NCI-H1930 (cell line): ENCODE measurements around the gene GPR107.
A peak's percentile ranks its signal among the peaks of the same experiment; 100 is the strongest.

ENCODE experiments used
- DNase-seq, 2 experiments: peaks; one replicate each; lab custom pipeline; 2025; lab: John Stamatoyannopoulos, UW

GPR107 gene

DNA sequence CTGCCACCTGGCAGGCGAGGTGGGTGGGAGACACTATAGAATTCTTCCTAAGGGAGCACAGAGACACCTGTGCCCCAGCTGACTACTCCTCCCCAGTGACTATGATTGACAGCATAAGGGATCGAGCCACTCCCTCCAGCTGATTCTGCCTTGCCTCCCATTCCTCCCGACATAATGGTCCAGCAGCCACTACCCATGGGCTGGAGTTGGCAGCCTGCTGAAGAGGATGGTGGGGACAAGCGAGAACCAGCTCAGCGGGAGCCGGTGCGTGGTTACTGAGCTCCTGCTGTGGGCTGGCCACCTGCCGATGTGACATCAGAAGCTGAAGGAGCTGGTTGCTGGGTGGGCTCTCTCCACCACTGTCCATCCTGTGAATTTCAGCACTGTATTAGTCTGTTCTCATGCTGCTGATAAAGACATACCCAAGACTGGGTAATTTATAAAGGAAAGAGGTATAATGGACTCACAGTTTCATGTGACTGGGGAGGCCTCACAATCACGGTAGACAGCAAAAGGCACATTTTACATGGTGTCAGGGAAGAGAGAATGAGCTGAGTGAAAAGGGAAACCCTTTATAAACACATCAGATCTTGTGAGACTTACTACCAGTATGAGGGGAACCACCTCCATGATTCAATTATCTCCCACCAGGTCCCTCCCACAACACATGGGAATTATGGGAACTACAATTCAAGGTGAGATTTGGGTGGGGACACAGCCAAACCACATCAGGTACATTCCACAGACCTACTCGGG lies 106.4 kb downstream of the GPR107 start:
- no peak for DNase-seq

- no peak for DNase-seq
These were observed 107.3 kb downstream of the GPR107 start for GRCh38 chr9:130160862-130161470.

DNA sequence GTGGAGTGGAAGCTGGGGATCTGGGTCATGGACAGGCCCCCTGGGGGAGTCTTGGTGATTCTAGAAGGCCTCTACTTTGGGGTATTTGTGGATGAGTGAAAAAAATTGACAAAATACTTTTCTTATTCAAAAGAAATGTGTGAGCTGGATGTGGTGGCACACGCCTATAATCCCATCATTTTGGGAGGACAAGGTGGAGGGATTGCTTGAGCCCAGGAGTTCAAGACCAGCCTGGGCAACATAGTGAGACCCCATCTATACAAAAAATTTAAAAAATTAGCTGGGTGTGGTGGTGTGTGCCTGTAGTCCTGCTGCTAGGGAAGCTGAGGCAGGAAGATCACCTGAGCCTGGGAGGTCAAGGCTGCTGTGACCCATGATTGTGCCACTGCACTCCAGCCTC lies 111.9 kb downstream of the GPR107 start:
- DNase-seq: no peak

- DNase-seq: no peak
These were observed 112.7 kb downstream of the GPR107 start for GRCh38 chr9:130166399-130166798.

DNA sequence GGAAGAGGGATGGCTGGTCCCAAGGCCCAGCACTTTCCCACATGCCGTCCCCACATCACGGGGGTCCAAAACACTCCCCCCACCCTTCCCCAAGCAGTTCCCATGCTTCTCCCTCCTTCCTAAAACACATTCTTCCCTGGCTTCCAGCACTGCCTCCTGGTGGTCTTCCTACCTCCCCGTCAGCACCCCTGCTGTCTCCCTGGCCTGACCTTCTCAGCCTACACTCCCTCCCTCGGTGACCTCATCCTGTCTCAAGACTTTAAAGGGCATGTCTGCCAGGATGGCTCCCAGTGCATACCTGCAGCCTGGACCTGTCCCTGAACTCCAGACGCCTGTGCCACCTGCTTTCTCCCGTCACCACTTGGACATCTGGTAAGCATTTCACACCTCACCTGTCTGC lies 114.2 kb downstream of the GPR107 start:
- no peak for DNase-seq

DNA sequence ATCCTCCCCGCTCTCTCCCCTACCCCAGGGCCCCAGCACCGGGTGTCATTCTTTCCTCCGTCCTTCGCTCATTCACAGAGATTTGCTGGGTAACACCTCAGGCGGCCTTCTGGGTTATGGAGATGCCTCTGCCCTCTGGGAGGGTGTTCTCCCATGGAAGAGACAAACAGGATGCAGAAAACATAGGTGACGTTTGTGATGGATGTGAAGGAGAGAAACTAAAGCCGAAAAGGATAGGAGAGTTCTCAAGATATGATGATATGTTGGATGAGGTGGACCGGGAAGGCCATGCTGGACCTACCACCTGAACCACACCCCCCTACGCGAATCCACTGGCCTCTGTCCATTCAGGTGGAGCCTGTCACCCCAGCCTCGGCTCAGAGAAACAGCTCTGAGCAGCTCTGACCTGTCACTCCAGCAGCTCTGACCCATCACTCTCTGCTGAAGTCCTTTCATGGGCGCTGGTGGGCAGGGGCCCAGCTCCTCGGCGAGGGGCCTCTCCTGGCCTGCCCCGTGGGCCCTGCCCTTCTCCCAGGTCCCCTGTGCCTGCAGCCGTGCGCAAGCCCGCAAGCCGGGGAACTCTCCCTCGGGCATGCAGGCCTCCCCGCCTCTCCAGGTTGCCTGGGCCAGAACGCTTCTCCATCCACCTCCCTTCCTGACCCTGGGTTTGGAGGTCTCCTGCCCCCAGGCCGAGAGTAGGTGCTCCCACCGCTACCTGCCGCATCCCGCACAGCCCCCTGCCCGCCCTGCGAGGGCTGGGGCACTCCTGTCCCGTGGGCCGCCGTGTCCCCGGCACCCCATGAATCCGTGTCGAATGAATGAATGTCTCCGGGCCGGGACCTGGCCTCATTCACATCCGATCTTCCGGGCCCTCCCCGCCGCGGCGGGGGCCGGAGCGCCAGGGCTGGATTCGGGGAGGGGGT lies 117.8 kb downstream of the GPR107 start:
- no peak for DNase-seq

DNA sequence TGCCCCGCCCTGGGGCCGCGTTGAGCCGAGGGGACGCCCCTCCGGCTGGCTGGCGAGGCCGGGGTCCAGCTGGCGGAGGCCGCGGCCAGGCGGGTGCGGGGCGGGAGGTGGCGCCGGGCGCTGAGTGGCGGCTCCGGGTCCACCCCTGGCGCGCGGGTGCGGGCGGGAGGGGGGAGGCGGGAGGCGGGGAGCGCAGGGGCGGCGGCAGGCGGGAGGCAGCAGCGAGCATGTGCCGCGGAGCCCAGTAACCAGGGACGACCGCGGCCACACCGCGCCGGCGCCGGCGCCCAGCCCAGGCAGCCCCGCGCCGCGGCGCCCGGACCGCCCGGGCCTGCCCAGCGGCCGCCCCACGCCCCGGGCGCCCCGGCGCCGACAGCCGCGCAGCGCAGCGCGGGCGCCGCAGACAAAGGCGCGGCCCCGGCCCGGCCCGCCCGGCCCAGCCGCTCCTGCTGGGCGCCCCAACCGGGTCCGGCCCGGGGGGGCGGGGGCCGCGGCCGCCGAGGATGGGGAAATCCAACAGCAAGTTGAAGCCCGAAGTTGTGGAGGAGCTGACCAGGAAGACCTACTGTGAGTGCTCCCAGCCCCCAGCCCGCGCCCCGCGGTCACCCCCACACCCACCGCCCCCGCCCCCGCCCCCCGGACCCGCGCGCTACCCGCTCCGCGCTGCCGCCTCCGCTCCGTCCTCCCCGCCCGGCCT lies 118.6 kb downstream of the GPR107 start, which contains the start of gene NCS1:
Gene NCS1 (plus strand): TSS at position 244 of the 697 bp plus-strand sequence. CDS start 260 bp downstream, at position 504.
- peak; percentile 45 to 57 for DNase-seq

DNA sequence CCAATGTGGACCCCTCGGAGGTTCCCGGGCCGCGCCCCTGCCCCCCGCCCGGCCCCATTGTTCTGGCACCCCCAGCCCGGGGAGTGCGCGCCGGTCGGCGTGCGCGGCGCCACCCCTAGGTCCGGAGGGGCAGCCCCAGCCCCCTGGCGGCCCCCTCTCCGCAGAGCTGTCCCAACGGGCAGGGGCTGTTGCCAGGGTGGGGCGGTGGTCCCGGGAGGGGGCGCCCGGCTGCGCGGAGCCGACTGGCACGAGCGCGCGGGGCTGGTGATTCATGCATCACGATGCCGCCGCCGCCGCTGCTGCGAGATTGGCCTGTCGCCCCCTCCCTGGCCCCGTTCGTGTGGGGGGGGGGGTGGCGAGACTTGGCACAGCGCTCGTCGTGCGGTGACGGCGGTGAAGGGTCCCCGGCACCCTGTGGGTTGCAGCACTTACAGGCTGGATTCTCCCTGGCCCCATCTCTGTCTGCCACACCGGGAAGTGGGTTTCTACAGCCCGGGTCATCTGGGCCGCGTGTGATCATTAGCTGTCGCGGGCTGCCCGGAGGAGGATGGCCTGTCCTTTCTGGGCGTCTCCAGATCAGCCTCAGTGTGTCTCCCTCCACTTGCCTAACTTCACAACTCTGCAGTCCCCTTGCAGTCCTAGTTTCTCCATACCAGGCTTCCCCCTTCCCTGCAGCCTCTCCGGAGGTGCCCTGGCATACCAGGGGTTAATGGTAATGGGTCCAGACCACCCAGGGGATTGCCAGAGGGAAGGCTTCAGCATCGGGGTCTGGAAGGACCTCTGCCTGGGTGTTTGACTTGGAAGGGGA lies 119.4 kb downstream of the GPR107 start:
- peak in 1 of 2 experiments; percentile 18 for DNase-seq

DNA sequence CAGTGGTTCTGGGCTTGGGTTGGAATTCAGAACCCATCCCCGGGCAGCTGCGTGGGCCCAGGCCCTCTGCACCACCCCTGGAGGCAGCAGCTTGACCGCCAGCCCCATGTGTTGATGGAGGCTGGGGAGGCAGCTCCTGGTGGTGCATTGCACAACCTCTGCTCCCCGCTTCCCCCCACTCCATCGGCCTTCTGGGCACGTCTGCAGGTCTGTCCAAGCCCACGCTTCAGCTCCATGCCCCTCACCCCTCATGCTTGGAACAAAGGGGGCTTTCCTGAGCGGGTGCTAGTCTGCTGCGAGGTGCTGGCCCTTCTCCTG lies 119.9 kb downstream of the GPR107 start:
- DNase-seq: no peak

DNA sequence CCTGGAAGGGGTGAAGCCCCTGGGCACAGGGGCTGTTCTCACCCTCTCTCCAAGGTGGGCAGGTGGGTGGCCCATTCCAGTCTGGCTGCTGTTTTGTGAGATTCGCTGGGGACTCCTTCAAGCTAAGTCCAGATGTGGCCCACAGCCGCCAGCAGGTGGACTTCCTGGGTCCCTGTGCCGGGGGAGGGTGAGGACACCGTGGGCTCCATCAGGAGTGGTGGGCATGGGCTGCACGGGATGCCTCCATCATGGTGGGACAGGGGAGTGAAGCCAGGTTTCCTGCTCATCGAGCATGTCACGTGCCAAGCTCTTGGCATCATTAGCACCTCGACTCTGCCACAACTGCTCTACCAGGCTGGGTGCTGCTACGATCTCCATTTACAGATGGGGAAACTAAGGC lies 120.3 kb downstream of the GPR107 start:
- DNase-seq: no peak

DNA sequence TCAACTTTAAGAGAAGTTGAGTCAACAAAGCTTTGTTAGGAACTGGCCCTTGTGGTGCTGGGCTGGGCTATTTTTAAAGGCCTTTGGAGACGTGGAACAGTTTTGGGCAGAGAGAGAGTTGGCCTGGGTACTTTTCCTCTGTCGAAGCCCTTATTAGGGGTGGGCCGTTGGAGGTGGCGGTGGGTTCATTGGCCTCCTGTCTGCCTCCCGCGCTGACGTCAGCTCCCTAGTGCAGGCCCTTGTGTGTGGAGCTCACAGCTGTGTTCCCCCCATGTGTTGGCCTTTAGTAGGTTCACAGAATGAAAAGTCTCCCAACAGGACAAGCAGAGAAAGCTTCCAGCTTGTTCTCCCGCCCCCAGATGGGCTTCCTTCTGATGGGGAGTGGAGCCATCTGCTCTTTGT lies 121.2 kb downstream of the GPR107 start:
- no peak for DNase-seq

DNA sequence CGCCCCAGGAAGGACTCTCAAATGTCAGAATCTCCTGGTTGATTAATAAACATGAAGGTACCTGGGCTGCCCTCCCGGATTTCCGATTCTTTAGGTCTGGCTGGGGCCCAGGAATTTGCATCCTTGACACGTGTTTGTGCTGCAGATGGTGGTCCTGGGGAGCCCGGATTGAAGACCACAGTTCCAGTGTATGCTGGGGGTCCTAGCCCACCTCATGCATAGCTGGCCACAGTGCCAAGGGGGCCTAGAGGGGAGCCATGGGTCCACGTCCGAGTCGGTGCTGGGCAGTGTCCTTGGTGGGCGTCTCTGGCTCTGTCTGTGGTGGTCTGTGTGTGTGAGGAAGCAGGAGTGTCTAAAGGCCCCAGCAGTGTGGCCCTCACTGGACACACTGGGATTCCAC lies 121.6 kb downstream of the GPR107 start:
- DNase-seq: no peak

DNA sequence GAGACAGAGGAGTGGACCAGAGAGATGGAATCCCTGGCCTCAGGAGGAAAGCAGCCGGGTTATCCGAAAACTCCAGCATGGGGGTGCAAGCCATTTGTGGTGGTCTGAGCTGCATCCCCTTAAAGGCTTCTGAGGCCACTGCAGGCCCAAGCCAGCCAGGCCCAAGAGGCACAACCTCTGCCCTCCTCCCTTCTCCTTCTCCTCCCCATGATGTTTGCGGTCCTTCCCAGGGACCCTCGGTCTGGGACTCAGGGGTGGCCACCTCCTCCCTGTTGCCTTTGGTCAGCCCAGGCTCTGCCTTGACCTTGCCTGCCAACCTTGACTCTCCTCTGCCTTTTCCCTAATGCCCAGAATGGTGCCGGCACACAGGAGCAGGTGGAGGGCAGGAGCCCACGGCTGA lies 123.1 kb downstream of the GPR107 start:
- DNase-seq: no peak

DNA sequence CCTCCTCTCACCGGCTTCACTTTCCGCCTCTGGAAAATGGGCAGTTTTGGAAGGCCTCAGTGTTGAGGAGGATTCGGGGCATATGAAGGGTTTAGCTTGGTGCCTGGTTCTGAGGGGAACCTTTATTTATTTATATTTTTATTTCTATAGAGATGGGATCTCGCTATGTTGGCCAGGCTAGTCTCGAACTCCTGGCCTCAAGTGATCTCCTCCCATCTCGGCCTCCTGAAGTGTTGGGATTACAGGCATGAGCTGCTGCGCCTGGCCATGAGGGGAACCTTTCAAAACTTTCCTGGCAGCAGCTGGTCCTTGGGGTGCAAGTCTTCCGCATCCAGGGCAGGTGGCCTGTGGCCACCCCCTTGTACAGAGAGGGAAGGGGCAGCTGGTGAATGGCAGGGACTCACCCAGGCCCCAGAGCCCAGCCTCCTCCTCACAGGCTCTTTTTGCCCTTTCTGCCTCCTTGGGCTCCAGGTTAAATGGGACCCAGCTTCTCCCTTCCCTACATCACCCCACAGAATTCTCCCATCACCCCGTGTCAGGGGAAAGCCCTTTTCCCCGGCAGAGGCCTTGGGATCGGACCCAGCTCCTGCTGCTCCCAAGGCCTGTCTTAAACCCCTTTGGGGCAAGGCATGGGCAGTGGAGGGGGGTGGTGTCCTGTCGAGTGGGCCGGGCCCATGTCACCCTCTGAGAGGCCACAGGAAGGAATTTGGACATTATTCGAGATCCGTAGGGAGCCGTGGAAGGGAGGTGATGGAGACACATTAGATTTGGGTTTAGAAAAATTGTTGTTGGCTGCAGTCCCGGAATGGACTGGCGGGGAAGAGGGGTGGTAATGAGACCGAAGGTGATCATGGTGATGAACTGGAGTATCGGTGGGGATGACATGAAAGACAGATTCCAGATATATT lies 124.4 kb downstream of the GPR107 start:
- DNase-seq: no peak

DNA sequence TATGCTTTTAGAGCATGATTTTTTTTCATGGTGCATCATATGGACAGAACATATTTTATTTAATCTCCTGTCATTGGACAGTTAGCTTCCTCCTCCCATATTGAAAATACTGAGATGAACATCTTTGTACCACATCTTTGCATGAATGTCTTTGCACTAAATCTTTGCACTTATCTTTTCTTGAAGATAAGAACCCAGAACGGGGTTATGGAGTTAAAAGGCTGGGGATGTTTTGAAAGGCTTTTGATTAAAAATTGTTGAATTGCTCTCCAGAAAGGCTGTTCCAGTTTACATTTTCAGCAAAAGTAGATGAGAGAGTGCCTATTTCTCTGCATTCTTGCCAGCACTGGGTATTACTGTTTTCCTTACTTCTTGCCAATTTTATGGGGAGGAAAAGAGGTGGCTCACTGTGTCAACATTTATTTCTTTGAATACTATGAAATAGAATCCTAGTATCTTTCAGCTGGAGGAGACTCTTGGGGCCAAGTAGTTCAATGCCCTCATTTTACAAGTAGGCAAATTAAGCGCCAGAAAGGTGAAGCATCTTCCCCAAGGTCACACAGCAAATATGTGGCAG lies 125.7 kb downstream of the GPR107 start:
- DNase-seq: no peak

GRCh38 chr9:130180516-130180915 lies 126.8 kb downstream of the GPR107 start:
- no peak for DNase-seq

- DNase-seq: no peak
These were observed 128.1 kb downstream of the GPR107 start for GRCh38 chr9:130181678-130182380.

DNA sequence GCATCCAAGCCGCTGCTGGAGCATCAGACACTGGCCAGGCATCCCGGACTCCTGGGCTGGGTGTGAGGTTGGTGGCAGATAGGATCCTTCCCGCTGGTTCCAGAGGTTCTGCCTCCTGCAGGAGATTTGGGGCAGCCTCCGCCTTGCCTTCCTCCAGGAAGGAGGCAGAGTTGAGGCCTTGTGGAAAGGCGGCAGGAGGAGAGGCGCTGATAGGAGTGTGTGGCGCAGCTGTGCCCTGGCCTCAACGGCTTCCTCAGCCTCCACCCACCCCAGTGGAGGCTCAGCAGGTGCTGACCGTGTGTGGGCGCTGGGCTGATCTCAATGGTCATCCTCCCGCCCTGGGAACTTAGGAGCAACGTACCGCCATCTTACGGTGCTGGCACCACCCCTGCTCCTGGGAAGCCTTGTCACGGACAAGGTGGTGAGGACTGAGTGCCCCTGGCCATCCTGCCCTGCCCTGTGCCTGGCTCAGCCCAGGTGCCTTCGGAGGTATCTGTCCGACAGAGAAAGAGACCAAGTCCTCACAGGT lies 128.7 kb downstream of the GPR107 start:
- DNase-seq: no peak
